AG04449 (cell line): Measurements from ENCODE around the gene CFAP65.

ENCODE experiments used
- CTCF ChIA-PET: fragments of 350-600 bp; formaldehyde crosslinking; extraction: SDS; loops from one replicate; lab custom pipeline; 2021; ENCODE audit warnings: antibody characterized with exemption; lab: Yijun Ruan, JAX
- POLR2A ChIA-PET: fragments of 400-600, 350-600 bp; formaldehyde crosslinking; extraction: SDS; loops from one replicate; lab custom pipeline; 2020; ENCODE audit warnings: antibody characterized with exemption, inconsistent platforms; lab: Yijun Ruan, JAX
- DNase-seq: peaks from one replicate; pipeline ENCODE4 v3.0.0-alpha.2; 2010; ENCODE audit warnings: low read depth, low spot score
- H3K4me3 ChIP-seq: 2 replicates; pipeline ENCODE4 v1.5.1; 2011; ENCODE audit warnings: low read depth, mild to moderate bottlenecking, control low read depth, low read length
- TF ChIP-seq, protein P1 (sequence below): IDR thresholded peaks from one replicate; pipeline ENCODE4 v1.5.1; 2011; ENCODE audit warnings: mild to moderate bottlenecking, moderate library complexity, low read length, control low read depth, inconsistent platforms; ENCODE audit not compliant: insufficient read depth; ENCODE audit errors: missing control alignments

CFAP65 gene

DNA sequence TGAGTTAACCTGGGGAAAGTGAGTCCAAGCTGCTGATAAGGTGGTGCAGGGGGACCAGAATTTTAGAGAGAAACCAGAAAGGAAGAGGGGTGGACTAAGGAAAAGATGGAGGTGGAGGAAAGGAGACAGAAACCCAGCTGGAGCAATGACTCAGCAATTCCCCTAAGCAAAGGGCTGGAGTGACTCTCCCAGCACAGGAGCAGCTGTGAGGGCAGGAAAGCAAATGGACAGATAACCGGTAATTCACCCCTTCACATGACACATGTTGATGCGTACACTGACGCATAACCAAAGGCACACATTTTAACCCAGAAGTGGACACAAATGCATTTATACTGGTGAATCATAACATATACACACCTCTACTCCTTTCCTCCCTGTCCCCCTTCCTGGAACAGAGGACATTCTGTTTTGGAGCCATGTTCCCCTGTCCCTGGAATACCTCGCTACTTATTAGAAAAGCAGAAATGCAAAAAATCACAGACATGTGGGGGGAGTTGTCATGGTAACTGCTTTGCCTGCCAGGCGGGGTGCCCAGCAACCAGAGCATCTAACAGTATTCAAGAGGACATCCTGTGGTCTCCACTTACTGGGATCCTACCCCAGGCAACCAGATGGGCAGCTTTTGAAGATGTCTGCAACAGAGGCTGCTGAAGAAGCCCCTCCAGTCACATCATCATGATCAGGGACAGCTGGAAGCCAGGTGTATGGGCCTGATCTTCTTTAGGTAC lies 77.1 kb downstream of the CFAP65 start:
- ChIA-PET POLR2A (no interaction called here), CTCF (interaction anchor here (0.6 to 6.0 kb wide), 4 partner anchors 17 to 88 kb away, joined by 3 to 37 read pairs (median 14); no protein-coding TSS in a partner anchor)
- TF ChIP-seq, protein P1, sequence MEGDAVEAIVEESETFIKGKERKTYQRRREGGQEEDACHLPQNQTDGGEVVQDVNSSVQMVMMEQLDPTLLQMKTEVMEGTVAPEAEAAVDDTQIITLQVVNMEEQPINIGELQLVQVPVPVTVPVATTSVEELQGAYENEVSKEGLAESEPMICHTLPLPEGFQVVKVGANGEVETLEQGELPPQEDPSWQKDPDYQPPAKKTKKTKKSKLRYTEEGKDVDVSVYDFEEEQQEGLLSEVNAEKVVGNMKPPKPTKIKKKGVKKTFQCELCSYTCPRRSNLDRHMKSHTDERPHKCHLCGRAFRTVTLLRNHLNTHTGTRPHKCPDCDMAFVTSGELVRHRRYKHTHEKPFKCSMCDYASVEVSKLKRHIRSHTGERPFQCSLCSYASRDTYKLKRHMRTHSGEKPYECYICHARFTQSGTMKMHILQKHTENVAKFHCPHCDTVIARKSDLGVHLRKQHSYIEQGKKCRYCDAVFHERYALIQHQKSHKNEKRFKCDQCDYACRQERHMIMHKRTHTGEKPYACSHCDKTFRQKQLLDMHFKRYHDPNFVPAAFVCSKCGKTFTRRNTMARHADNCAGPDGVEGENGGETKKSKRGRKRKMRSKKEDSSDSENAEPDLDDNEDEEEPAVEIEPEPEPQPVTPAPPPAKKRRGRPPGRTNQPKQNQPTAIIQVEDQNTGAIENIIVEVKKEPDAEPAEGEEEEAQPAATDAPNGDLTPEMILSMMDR: no peak
- DNase-seq: no peak
- no peak overlapping the region for H3K4me3 ChIP-seq

GRCh38 chr2:218963601-218964000 lies 77.7 kb downstream of the CFAP65 start:
- no peak for DNase-seq
- ChIA-PET POLR2A (no interaction called here), CTCF (interaction anchor here (0.6 to 6.0 kb wide), 3 partner anchors 17 to 88 kb away, joined by 3 to 37 read pairs (median 21); no protein-coding TSS in a partner anchor)
- H3K4me3 ChIP-seq: no peak overlapping the region
- TF ChIP-seq, protein P1: no peak

DNA sequence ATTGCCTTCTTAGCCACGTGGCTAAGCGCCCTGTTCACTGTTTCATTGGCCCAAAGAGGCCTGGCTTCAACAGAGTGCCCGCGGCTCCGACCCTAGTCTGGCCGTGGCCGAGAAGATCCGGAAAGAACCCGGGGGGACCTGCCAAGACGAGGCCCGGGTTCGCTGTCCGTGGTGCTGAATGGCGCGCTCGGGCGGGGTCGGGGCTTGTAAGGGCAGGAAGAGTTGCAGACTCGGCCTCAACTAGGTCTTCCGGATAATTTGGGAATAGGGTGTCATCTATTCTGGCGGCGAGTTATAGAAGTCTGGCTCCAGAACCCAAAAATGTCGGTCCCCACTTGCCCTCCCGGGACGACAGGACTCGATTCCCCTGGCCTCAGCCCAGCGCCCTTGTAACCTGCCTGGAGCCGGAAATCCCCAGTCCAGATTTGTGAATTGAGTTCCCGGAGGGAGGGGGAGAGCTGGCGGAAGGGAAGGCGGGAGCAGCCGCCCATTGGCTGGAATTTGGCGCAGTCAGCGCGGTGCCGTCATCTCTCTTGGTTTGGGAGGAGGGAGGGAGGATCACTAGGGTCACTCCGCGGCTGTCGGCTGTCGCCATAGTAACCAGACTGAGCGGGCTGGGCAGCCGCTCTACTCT lies 78.3 kb downstream of the CFAP65 start:
- CTCF ChIA-PET: interaction anchor here (0.6 to 6.0 kb wide), 3 partner anchors 18 to 87 kb away, joined by 3 to 37 read pairs (median 21); no protein-coding TSS in a partner anchor
- TF ChIP-seq, protein P1: no peak
- POLR2A ChIA-PET: no interaction called here
- no peak for DNase-seq
- H3K4me3 ChIP-seq: no peak overlapping the region

DNA sequence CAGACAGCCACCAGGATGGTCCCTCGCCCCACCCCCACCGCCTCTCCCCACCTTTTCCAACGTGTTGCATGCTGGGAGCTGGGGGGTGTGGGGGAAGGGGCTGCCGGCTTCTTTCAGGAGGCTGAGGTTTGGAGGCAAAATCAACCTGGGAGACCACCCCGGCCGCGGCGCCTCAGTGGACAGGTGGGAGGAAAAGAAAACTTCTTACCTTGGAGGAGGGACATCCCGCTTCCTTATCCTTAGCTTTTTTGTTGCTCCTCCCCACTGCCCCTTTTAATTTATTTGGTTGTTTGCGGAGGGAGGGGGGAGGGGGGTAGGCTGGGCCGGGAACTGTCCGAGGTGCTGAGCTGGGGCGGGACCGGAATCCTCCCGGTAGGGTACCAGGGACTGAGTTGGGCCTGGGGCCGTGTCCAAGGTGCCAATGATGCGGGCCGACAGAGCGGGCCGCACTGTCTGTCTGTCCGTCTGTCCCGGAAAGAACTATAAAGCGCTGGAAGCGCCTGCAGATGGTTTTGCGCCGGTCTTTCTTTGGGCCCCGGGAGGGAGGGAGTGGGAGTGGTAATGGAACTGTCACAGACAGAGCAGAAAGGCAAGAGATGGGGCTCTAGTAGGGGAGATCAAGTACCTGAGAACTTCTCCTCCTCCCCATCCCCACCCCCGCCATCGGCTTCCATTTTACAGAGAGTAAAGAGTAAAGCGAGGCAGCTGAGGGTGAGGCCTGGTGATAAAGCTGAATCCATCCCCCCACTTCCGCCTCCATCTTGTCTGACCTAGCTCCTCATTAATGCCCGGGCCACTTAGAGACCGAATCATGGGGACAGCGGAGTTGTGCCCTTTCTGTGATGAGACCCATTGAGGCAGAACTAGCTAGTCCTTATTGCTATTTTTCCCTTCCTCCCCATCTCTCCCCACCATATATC lies 79.4 kb downstream of the CFAP65 start:
- H3K4me3 ChIP-seq: no peak overlapping the region
- ChIA-PET CTCF (interaction anchor here (1.5 to 4.5 kb wide), 2 partner anchors 18 to 33 kb away, joined by 6 to 21 read pairs; no protein-coding TSS in a partner anchor), POLR2A (no interaction called here)

DNA sequence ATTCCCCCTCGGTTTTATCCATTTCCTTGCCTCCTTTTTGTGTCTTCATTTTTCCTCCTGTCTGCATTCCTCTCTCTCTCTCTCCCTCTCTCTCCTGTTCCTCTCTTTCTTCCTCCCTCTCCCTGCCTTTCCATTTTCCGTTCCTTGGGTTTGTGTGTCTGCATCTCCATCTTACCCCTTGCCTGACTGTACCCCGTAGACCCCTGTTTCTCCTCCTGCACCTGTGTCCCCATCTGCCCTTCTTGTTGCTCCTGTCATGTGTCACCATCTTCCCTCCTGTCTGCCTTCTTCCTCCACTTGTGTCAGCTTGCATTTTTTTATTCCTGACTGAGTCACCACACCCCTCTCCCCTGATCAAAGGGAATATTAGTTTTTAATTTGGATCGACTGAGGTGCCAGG lies 80.1 kb downstream of the CFAP65 start:
- no peak for DNase-seq
- H3K4me3 ChIP-seq: no peak overlapping the region
- POLR2A ChIA-PET: no interaction called here

More for the DNA sequence above, 79.4 kb downstream of the CFAP65 start:
- DNase-seq: no peak
- TF ChIP-seq, protein P1: no peak

More for the DNA sequence above, 80.1 kb downstream of the CFAP65 start:
- TF ChIP-seq, protein P1: no peak
- CTCF ChIA-PET: interaction anchor here (1.5 kb wide), 1 partner anchor 19 kb away, joined by 6 read pairs; no protein-coding TSS in a partner anchor
